NB4 (cell line): ENCODE measurements around the gene MSN.

Experiments
- DNase-seq: peaks from one replicate; pipeline ENCODE4 v3.0.0; 2010; ENCODE audit warnings: low read depth
- H3K4me3 ChIP-seq: one replicate; pipeline ENCODE4 v1.5.1; 2011; ENCODE audit warnings: mild to moderate bottlenecking, low read depth, low read length, moderate library complexity
- CTCF ChIP-seq: IDR thresholded peaks from one replicate; pipeline ENCODE4 v1.5.1; 2012; ENCODE audit warnings: low read depth, low read length
- MAX ChIP-seq: IDR thresholded peaks from 2 replicates; pipeline ENCODE4 v1.6.1; 2011; ENCODE audit warnings: low read depth, low read length
- MYC ChIP-seq: IDR thresholded peaks from 2 replicates; pipeline ENCODE4 v1.6.1; 2011; ENCODE audit warnings: low read depth, low read length
- POLR2A ChIP-seq: IDR thresholded peaks from 2 replicates; pipeline ENCODE4 v1.6.1; 2011; ENCODE audit warnings: mild to moderate bottlenecking; ENCODE audit not compliant: insufficient read length; ENCODE audit errors: extremely low read depth

The MSN gene

GRCh38 chrX:65697211-65697641 lies 29.8 kb downstream of the MSN start:
- TF ChIP-seq MYC = 0 out of 2 replicates have a peak, but pooled peaks have one; percentile 17
- TF ChIP-seq CTCF = no peak
- peak overlapping the region; percentile 40 for H3K4me3 ChIP-seq
- DNase-seq = peak; percentile 68

GRCh38 chrX:65697915-65698796 lies 30.7 kb downstream of the MSN start:
- peak; percentile 93 for DNase-seq
- H3K4me3 ChIP-seq = peak overlapping the region; percentile 40
- TF ChIP-seq MAX (peak; percentile 89), POLR2A (no peak), MYC (peak; percentile 93)

GRCh38 chrX:65702956-65703355 lies 35.5 kb downstream of the MSN start:
- no peak for DNase-seq
- TF ChIP-seq MAX (no peak), MYC (no peak), POLR2A (no peak), CTCF (no peak)
- H3K4me3 ChIP-seq = no peak overlapping the region

- no peak for DNase-seq
- TF ChIP-seq POLR2A (no peak), MAX (no peak), MYC (no peak), CTCF (no peak)
Measured at GRCh38 chrX:65705439-65705838, 38.0 kb downstream of the MSN start.

GRCh38 chrX:65706041-65706828 lies 38.8 kb downstream of the MSN start:
- DNase-seq = peak; percentile 57
- TF ChIP-seq MYC (no peak), CTCF (no peak), MAX (no peak), POLR2A (no peak)
- H3K4me3 ChIP-seq = no peak overlapping the region

More at GRCh38 chrX:65705439-65705838, 38.0 kb downstream of the MSN start:
- H3K4me3 ChIP-seq = no peak overlapping the region

- TF ChIP-seq MYC (no peak), POLR2A (no peak), CTCF (no peak), MAX (no peak)
Measured at GRCh38 chrX:65707151-65707550, 39.7 kb downstream of the MSN start.

More at GRCh38 chrX:65707151-65707550, 39.7 kb downstream of the MSN start:
- no peak overlapping the region for H3K4me3 ChIP-seq
- DNase-seq = peak; percentile 18
